ENCODE measurements around the gene HRH3. TPM values are rescaled to one million over a fixed set of nuclear protein-coding genes. Genes with fewer than 3 reads are reported as not detected.
A peak's percentile ranks its signal among the peaks of the same experiment; 100 is the strongest.

Gene HRH3
- total RNA-seq = not detected

GRCh38 chr20:62219992-62220665 lies at the start of gene HRH3:
TSS of gene HRH3 (minus strand) at chr20:62220278. CDS start at chr20:62219970, 308 bp downstream.
- peak; percentile 46 for DNase-seq
- POLR2A ChIA-PET = no interaction called here
- H3K4me3 Mint-ChIP-seq = no peak within 1 kb of the TSS

DNA sequence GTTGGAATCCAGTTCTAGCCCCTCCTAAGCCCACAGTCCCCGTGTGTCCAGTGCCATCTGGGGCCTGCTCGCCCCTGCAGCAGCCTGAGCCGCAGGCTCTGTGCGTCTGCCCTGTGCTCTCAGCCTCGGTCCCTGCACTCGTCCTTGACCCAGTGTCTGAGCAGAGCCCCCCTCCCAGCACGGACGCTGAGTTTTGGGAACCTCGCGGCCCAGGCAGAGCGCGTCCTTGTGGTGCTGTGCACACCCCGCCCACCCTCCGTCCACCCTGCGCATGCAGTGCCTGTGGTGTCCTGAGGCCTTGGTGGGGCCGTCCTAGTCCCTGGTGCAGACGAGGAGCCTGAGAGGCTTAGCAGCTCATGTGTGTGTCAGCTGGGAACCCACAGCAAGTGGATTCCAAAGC lies 49.8 kb upstream of the HRH3 start:
- POLR2A ChIA-PET = no interaction called here
- peaks cover 21% of the 10 kb centered on the region for H3K36me3 Mint-ChIP-seq (ENCODE audit: low read depth)
- CTCF ChIA-PET = interaction anchor here (1.3 kb wide), 1 partner anchor 24 kb away, joined by 3 read pairs; no protein-coding TSS in a partner anchor
- no peaks in the 10 kb centered on the region for H3K27me3 Mint-ChIP-seq
- H3K9me3 Mint-ChIP-seq = no peaks in the 10 kb centered on the region
- no peak for DNase-seq
- H3K27ac Mint-ChIP-seq = no peak overlapping the region
- no peak overlapping the region for H3K4me3 Mint-ChIP-seq
- no peaks in the 10 kb centered on the region for H3K4me1 Mint-ChIP-seq

More at GRCh38 chr20:62219992-62220665, at the start of gene HRH3:
- Mint-ChIP-seq H3K27me3 (peaks cover 29% of the 10 kb centered on the region), H3K27ac (no peak within 1 kb of the TSS), H3K36me3 (ENCODE audit: low read depth) (no peaks in the 10 kb centered on the region), H3K9me3 (no peaks in the 10 kb centered on the region), H3K4me1 (peaks cover 2% of the 10 kb centered on the region)
- CTCF ChIA-PET = no interaction called here

DNA sequence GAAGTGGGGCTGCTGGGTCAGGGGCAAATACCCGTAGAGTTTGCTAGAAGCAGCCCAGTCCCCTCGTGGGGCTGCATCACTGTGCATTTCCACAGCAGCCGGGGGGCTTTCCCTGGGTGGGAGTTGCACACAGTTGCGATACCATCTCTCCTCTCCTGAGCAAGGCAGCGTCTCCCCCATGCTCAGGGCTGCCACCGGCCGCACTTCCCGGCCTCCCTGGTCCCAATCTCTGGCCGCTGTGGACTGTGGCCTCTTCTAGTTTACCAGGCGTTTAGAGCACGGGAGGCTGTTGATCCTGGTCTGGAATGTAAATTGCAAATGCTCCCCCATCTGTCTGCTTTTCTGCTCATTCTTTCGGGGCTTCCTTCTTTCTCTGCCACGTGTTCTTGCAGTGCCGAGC lies 49.3 kb upstream of the HRH3 start:
- Mint-ChIP-seq H3K27ac (no peak overlapping the region), H3K4me3 (no peak overlapping the region), H3K27me3 (no peaks in the 10 kb centered on the region), H3K9me3 (no peaks in the 10 kb centered on the region), H3K4me1 (no peaks in the 10 kb centered on the region), H3K36me3 (ENCODE audit: low read depth) (peaks cover 25% of the 10 kb centered on the region)
- no peak for DNase-seq
- POLR2A ChIA-PET = no interaction called here
- CTCF ChIA-PET = interaction anchor here (0.7 to 1.3 kb wide), 2 partner anchors 23 to 545 kb away, joined by 3 to 4 read pairs; no protein-coding TSS in a partner anchor

GRCh38 chr20:62268228-62268900 lies 48.3 kb upstream of the HRH3 start:
- ChIA-PET POLR2A (no interaction called here), CTCF (interaction anchor here (1.3 kb wide), 1 partner anchor 22 kb away, joined by 3 read pairs; no protein-coding TSS in a partner anchor)
- Mint-ChIP-seq H3K9me3 (no peaks in the 10 kb centered on the region), H3K4me1 (no peaks in the 10 kb centered on the region), H3K27me3 (no peaks in the 10 kb centered on the region), H3K4me3 (no peak overlapping the region), H3K36me3 (ENCODE audit: low read depth) (peaks cover 20% of the 10 kb centered on the region), H3K27ac (no peak overlapping the region)
- DNase-seq = no peak

GRCh38 chr20:62267543-62267942 lies 47.5 kb upstream of the HRH3 start:
- H3K27ac Mint-ChIP-seq = no peak overlapping the region
- H3K27me3 Mint-ChIP-seq = no peaks in the 10 kb centered on the region
- no peaks in the 10 kb centered on the region for H3K4me1 Mint-ChIP-seq
- no peak for DNase-seq
- ChIA-PET CTCF (no interaction called here), POLR2A (no interaction called here)
- no peak overlapping the region for H3K4me3 Mint-ChIP-seq
- no peaks in the 10 kb centered on the region for H3K9me3 Mint-ChIP-seq
- peaks cover 14% of the 10 kb centered on the region for H3K36me3 Mint-ChIP-seq (ENCODE audit: low read depth)

GRCh38 chr20:62266851-62267250 lies 46.8 kb upstream of the HRH3 start:
- CTCF ChIA-PET = no interaction called here
- Mint-ChIP-seq H3K9me3 (no peaks in the 10 kb centered on the region), H3K4me1 (no peaks in the 10 kb centered on the region), H3K27me3 (no peaks in the 10 kb centered on the region), H3K36me3 (ENCODE audit: low read depth) (peaks cover 13% of the 10 kb centered on the region), H3K27ac (no peak overlapping the region), H3K4me3 (no peak overlapping the region)
- POLR2A ChIA-PET = no interaction called here
- no peak for DNase-seq

DNA sequence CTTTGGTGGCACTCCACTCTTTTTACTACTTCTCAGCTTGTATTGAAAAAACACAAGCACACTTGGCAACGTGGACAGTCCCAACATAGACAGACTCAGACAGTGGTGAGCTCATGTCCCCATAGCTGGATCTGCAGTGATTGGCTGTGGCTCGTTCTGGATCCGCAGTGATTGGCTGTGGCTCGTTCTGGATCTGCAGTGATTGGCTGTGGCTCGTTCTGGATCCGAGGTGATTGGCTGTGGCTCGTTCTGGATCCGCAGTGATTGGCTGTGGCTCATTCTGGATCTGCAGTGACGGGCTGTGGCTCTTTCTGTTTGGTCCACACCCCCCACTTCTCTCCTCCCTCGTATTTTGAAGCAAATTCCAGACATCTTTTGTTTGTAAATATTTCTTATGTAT lies 46.3 kb upstream of the HRH3 start:
- no peak overlapping the region for H3K27ac Mint-ChIP-seq
- no peak for DNase-seq
- no peaks in the 10 kb centered on the region for H3K4me1 Mint-ChIP-seq
- H3K4me3 Mint-ChIP-seq = no peak overlapping the region
- no peaks in the 10 kb centered on the region for H3K9me3 Mint-ChIP-seq
- ChIA-PET POLR2A (no interaction called here), CTCF (interaction anchor here (0.7 kb wide), 1 partner anchor 15 kb away, joined by 4 read pairs; no protein-coding TSS in a partner anchor)
- peaks cover 14% of the 10 kb centered on the region for H3K36me3 Mint-ChIP-seq (ENCODE audit: low read depth)
- H3K27me3 Mint-ChIP-seq = no peaks in the 10 kb centered on the region

- no peak overlapping the region for H3K27ac Mint-ChIP-seq
- peaks cover 14% of the 10 kb centered on the region for H3K36me3 Mint-ChIP-seq (ENCODE audit: low read depth)
- H3K4me3 Mint-ChIP-seq = no peak overlapping the region
- no peaks in the 10 kb centered on the region for H3K27me3 Mint-ChIP-seq
- CTCF ChIA-PET = no interaction called here
- no peaks in the 10 kb centered on the region for H3K4me1 Mint-ChIP-seq
- no peak for DNase-seq
- POLR2A ChIA-PET = no interaction called here
- H3K9me3 Mint-ChIP-seq = no peaks in the 10 kb centered on the region
Measured at GRCh38 chr20:62265365-62265764, 45.3 kb upstream of the HRH3 start.

DNA sequence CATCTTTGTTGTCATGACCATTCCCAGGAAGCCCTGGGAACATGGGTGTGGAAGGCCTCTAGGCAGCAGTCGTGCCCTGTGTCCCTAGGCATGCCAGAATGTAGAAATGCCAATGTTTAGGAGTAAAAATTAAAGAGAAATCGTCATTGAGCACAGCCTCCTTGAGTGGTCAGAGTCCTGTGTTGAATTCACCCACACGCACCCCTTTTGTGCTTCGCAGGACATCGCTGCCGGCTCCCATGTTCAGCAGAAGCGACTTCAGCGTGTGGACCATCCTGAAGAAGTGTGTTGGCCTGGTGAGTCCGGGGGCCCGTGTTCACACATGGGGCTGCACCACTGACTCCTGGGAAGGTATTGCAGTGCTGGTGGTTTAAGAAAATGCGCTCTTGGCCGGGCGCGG lies 43.3 kb upstream of the HRH3 start:
- Mint-ChIP-seq H3K36me3 (ENCODE audit: low read depth) (peaks cover 16% of the 10 kb centered on the region), H3K4me3 (no peak overlapping the region), H3K27me3 (no peaks in the 10 kb centered on the region), H3K9me3 (no peaks in the 10 kb centered on the region), H3K4me1 (no peaks in the 10 kb centered on the region), H3K27ac (no peak overlapping the region)
- ChIA-PET POLR2A (no interaction called here), CTCF (no interaction called here)
- DNase-seq = no peak

GRCh38 chr20:62262064-62262463 lies 42.0 kb upstream of the HRH3 start:
- no peak for DNase-seq
- peaks cover 16% of the 10 kb centered on the region for H3K36me3 Mint-ChIP-seq (ENCODE audit: low read depth)
- no peaks in the 10 kb centered on the region for H3K9me3 Mint-ChIP-seq
- no peaks in the 10 kb centered on the region for H3K4me1 Mint-ChIP-seq
- H3K27me3 Mint-ChIP-seq = no peaks in the 10 kb centered on the region
- no peak overlapping the region for H3K4me3 Mint-ChIP-seq
- H3K27ac Mint-ChIP-seq = no peak overlapping the region
- POLR2A ChIA-PET = no interaction called here
- CTCF ChIA-PET = no interaction called here

- Mint-ChIP-seq H3K4me1 (no peaks in the 10 kb centered on the region), H3K36me3 (ENCODE audit: low read depth) (peaks cover 4% of the 10 kb centered on the region), H3K9me3 (no peaks in the 10 kb centered on the region), H3K27ac (no peak overlapping the region), H3K27me3 (no peaks in the 10 kb centered on the region), H3K4me3 (no peak overlapping the region)
- ChIA-PET POLR2A (no interaction called here), CTCF (no interaction called here)
- no peak for DNase-seq
Measured at GRCh38 chr20:62259294-62259565, 39.2 kb upstream of the HRH3 start.

- H3K27me3 Mint-ChIP-seq = no peaks in the 10 kb centered on the region
- ChIA-PET CTCF (no interaction called here), POLR2A (no interaction called here)
Measured at GRCh38 chr20:62258499-62259293, 38.6 kb upstream of the HRH3 start.

DNA sequence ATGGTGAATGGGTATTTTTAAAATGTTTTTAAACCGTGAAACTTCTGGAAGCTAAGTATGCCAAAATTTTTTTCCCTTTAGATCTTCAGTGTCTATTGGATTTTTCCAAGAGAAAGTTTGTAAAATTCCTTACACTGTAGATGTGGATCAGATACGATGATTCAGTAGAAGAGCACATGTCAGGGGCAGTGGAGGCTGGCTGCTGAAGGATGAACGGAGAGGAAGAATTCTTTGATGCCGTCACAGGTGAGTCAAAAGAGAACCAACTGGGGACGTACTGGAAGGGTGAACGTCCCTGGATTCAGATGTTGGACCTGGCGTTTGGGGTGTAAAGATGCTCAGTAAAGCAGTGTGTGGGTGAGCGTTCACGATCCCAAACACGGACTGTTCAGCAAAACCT lies 35.9 kb upstream of the HRH3 start:
- Mint-ChIP-seq H3K36me3 (ENCODE audit: low read depth) (peaks cover 2% of the 10 kb centered on the region), H3K4me3 (no peak overlapping the region), H3K9me3 (no peaks in the 10 kb centered on the region), H3K27ac (no peak overlapping the region), H3K27me3 (no peaks in the 10 kb centered on the region), H3K4me1 (peaks cover 3% of the 10 kb centered on the region)
- CTCF ChIA-PET = no interaction called here
- POLR2A ChIA-PET = no interaction called here
- no peak for DNase-seq

More at GRCh38 chr20:62258499-62259293, 38.6 kb upstream of the HRH3 start:
- no peak for DNase-seq
- H3K9me3 Mint-ChIP-seq = no peaks in the 10 kb centered on the region
- H3K4me3 Mint-ChIP-seq = no peak overlapping the region
- peaks cover 4% of the 10 kb centered on the region for H3K36me3 Mint-ChIP-seq (ENCODE audit: low read depth)
- no peaks in the 10 kb centered on the region for H3K4me1 Mint-ChIP-seq
- H3K27ac Mint-ChIP-seq = no peak overlapping the region
